Activated CD4-positive, alpha-beta T cell treated with anti-CD3 and anti-CD28 coated beads for 24 hours (primary cell): ENCODE measurements around the gene ITGB5.
"Not testable (repeated sequence)": the region's sequence is repeated elsewhere in the genome, so short reads cannot be mapped to it uniquely, and the experiment has no call there.

Experiments
- DNase-seq, 2 donors: peaks; one replicate each; pipeline ENCODE4 v3.0.0-alpha.2; 2020; ENCODE audit warnings: low read depth in 2 of 2

Gene ITGB5

DNA sequence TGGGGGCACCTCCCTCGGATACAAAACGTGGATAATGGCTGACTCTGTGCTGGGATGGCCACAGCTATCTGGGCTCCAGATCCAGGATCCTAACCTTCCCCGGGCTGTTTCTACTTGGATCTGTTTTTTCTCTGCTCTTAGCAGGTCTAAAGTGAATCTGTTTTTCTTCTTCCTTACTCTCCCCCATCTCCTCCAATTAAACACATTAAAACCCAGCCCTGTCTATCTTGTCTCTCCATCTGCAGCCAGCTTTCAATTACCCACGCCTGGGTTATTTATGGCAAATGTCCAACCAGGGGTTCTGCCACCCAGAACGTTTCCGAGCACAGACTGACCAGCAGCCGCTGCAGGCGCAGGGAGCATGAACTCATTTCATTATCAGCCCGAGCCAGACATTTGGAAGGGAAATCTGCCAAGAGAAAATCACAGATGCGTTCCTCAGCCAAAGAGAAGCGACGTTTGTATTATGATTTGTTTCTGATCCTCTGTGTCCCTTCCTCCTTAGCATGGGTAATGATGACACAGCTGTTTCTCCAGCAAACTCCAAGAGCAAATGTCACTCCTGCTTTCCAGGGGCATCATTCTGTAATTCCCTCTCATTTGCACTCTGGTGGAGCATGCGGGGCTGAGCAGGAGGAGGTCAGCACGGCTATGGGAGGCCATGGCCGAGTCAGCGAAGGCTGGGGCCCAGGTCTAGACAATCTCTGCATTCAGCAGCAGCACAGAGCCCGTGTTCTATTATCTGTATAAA is 114.9 kb downstream of the ITGB5 start:
- no peak for DNase-seq

- no peak for DNase-seq
Observed at GRCh38 chr3:124771083-124771445, 116.1 kb downstream of the ITGB5 start.

GRCh38 chr3:124770336-124771082 is 116.7 kb downstream of the ITGB5 start:
- no peak for DNase-seq

DNA sequence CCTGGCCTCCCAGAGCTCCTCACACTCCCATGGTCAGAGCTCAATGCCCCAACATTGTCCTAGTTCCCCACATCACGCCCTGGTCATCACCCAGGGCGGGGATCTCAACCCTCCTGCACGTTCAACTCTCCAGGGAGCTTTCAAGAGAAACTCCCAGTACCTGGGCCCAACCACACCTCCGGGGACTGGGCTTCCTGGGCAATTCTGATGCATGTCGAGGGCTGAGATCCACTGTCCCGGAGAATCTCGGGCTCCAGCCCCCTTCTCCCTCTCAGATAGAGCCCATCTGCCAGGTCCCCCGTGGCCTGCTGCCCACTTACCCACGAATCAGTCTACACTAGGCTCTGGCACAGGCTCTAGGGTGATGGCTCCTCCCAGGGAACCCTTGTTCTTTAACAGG is 117.7 kb downstream of the ITGB5 start:
- DNase-seq: no peak

DNA sequence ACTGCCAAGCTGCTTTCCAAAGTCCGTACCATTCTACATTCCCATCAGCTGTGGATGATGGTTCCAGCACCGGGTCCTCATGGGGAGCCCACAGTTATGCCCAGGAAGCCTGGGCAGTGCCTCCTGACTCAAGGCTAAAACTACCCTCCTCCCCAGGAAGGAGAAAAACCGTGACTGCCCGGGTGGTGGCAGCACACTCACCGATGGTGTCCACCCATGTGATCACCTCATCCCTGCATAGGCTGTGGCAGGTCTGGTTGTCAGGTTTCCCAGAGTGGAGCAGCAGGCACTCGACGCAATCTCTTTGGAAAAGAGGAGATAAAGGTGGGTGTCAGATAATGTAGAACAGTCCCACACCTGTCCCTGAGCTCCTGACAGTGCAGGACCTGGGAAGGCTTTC is 118.4 kb downstream of the ITGB5 start:
- peak in 1 of 2 donors; percentile 12 for DNase-seq

DNA sequence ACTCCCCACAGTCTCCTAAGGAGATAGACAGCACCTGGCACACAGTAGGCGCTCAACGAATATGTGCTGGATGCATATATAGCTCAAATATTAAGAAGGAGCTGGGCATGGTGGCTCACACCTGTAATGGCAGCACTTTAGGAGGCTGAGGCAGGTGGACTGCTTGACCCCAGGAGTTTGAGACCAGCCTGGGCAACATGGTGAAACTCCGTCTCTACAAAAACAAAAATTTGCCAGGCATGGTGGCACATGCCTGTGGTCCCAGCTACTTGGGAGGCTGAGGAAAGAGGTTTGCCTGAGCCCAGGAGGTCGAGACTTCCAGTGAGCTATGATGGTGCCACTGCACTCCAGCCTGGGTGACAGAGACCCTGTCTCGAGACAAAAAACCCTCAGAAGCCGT is 119.5 kb downstream of the ITGB5 start:
- no peak for DNase-seq

- DNase-seq: no peak
Observed at GRCh38 chr3:124767264-124767663, 119.9 kb downstream of the ITGB5 start.

GRCh38 chr3:124766113-124767095 is 120.8 kb downstream of the ITGB5 start:
- no peak for DNase-seq

GRCh38 chr3:124765197-124765840 is 121.8 kb downstream of the ITGB5 start:
- DNase-seq: no peak

DNA sequence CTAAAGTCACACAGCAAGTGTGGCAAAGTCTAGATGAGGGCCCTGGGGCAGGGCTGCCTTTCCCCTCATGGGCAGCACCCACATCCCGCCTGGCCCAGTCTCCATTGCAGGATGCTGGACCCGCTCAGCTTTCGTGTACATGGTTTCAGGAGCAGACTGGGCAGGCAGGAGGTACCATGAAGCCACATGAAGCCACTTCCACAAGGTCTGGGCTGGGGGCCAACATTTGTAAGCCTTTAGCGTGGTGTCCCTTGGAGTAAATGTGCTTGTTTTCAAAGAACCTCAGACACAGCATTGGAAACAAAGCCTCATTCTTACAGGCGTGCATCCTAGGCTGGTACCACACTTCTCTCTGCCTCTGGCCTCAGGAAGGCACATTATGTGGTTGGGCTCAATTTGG is 122.4 kb downstream of the ITGB5 start:
- no peak for DNase-seq

GRCh38 chr3:124763644-124764358 is 123.4 kb downstream of the ITGB5 start:
- DNase-seq: no peak

DNA sequence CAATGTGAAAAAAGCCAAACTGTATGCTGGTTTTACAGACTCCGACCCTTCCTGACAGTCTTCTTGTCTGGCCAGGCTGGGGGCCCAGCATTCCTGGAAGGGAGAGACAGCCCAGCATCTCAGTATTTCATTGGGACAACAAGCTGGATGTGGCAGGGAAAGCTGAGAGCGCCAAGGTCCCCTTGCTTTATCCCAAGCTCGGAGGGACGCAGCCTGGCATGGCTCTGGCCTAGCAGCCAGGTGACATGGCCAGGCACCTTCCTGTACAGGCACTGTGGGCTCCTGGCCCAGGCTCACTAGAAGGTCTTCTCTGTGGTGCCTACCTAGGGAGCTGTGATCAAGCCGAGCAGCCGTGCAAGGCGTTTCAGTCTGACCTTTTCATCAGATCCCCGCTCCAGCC is 124.0 kb downstream of the ITGB5 start:
- DNase-seq: no peak

GRCh38 chr3:124762661-124763011 is 124.5 kb downstream of the ITGB5 start:
- DNase-seq: no peak

- no peak for DNase-seq
Observed at GRCh38 chr3:124761935-124762660, 125.1 kb downstream of the ITGB5 start.

GRCh38 chr3:124761250-124761796 is 125.8 kb downstream of the ITGB5 start:
- peak; percentile 72 to 73 for DNase-seq

DNA sequence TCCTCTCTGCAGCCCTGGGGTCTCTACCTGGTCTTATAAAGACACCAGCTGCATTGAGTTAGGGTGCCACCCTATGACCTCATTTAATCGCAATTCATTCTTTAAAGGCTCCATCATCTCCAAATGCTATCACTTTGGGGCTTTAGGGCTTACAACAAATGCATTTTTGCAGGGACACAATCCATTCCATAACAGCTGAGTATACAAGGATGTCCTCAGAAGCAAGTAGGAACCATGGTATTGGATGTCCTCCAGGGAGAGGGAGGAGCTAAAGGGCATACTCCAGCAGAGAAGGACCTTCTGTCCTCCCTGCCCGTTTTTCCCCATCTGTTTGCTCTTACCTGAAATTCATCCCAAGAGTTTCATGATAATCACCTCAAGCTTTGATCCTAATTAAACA is 126.6 kb downstream of the ITGB5 start:
- DNase-seq: no peak

- DNase-seq: no peak
Observed at GRCh38 chr3:124759666-124760401, 127.3 kb downstream of the ITGB5 start.

DNA sequence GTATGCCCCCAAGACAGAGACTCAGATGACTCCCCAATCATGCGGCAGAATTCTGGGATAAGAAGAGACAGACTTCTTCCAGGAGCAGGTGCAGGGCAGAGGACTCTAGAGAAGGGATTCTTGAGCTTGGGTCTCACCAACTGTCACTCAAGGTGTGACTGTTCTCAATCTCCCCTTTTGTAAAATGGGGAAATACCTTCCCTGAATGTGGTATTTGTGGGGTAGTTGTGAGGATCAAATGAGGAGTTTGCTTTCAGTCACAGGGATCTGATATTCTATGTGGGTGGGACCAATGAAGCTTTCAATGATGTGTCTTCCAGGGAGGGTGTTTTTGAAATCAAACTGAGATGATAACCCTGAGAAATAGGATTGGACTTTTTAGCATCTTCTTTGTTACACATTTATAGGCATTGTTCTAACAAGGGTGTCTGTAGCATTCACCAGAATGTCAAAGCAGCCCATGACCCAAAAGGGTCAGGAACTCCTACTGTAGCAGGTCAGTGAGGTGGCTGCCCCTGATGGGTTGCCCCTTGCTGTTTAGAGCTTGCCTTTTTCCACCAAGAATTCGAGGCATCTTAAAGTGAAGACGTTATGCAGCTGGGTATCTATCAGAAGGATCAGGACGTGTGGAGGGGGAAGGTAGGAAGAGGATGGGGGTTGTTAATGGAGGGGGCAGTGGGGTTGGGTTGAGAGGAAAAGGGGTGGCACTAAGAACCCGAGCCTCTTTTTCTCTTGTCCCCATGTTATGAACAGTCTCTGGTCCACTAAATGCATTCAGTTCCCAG is 128.1 kb downstream of the ITGB5 start:
- no peak for DNase-seq

DNA sequence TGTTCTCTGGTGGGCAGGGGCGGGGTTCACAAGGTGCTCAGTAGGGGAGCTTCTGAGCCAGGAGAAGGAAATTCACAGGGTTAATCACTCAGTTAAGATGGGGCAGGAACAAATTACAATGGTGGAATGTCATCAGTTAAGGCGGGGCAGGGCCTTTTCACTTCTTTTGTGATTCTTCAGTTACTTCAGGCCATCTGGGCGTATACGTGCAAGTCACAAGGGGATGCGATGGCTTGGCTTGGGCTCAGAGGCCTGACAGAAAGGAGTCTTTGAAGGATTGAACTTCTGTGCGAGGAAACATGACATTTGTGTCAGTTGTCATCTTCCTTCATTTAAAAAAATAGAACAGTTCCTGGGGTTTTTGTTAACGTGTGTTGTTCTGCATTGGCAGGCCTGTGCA is 129.2 kb downstream of the ITGB5 start:
- DNase-seq: not testable (repeated sequence)
